ENCODE results near the gene HSF5. TPM values are rescaled to one million over a fixed set of nuclear protein-coding genes. Genes with fewer than 3 reads are reported as not detected.

The HSF5 gene
- total RNA-seq, 1 donor from 2014 or later, result 0.32 TPM

DNA sequence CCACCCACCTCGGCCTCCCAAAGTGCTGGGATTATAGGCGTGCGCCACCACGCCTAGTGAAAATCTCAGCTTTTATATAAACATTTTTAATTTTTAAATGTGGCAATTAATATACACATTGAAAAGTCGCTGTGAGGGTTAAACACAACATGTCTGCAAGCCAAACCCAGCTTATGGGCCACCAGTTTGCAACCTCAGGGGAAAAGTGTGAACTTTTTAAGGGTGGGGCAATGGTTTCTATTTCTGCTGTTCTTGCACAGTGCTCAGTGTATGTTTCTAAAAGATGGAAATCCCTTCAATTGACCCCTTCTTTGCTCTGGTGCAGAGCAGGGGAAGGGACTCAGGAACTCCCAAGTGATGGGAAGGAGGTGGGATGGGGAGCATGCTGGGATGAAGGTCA, 117.9 kb downstream of the HSF5 start:
- TF ChIP-seq, protein P1, sequence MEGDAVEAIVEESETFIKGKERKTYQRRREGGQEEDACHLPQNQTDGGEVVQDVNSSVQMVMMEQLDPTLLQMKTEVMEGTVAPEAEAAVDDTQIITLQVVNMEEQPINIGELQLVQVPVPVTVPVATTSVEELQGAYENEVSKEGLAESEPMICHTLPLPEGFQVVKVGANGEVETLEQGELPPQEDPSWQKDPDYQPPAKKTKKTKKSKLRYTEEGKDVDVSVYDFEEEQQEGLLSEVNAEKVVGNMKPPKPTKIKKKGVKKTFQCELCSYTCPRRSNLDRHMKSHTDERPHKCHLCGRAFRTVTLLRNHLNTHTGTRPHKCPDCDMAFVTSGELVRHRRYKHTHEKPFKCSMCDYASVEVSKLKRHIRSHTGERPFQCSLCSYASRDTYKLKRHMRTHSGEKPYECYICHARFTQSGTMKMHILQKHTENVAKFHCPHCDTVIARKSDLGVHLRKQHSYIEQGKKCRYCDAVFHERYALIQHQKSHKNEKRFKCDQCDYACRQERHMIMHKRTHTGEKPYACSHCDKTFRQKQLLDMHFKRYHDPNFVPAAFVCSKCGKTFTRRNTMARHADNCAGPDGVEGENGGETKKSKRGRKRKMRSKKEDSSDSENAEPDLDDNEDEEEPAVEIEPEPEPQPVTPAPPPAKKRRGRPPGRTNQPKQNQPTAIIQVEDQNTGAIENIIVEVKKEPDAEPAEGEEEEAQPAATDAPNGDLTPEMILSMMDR (IDR thresholded peaks at IDR 0.05), result no peak
- intact Hi-C loops (cut with DNase I), result no loop called here
- no peak overlapping the region for H3K4me3 ChIP-seq
- DNase-seq (no peak), ATAC-seq (no peak)
- H3K9me3 ChIP-seq, result no peaks in the 10 kb centered on the region
- peaks cover 5% of the 10 kb centered on the region for H3K36me3 ChIP-seq
- peaks cover under 1% of the 10 kb centered on the region for H3K4me1 ChIP-seq
- no peaks in the 10 kb centered on the region for H3K27me3 ChIP-seq (ENCODE audit: low read depth)
- no peak overlapping the region for H3K27ac ChIP-seq

Other genes starting within 250 kb of the HSF5 start
- gene LPO, start 249.8 kb downstream of the HSF5 start, total RNA-seq, result not detected
- 1.1 TPM for gene MPO, start 207.5 kb downstream of the HSF5 start, total RNA-seq
- gene TSPOAP1, start 159.6 kb downstream of the HSF5 start, total RNA-seq, result 20.2 TPM
- gene SUPT4H1, start 136.2 kb downstream of the HSF5 start, total RNA-seq, result 82.4 TPM
- gene RNF43, start 70.9 kb downstream of the HSF5 start, total RNA-seq, result 9.7 TPM
- gene MTMR4, start 26.2 kb upstream of the HSF5 start, total RNA-seq, result 37.3 TPM
- 6.8 TPM for gene TEX14, start 203.6 kb upstream of the HSF5 start, total RNA-seq
- 21.0 TPM for gene RAD51C, start 204.2 kb upstream of the HSF5 start, total RNA-seq